Smooth muscle cell (in vitro differentiated cells): ENCODE results near the gene SIRPA. TPM values are rescaled to one million over a fixed set of nuclear protein-coding genes. Genes with fewer than 3 reads are reported as not detected.

Experiments used
- DNase-seq: peaks from one replicate; lab custom pipeline; 2025; ENCODE audit not compliant: unreplicated experiment; lab: John Stamatoyannopoulos, UW
- H2AFZ ChIP-seq: fragments of 200-600 bp; sonication (generic); 2 replicates; pipeline ENCODE4 v1.6.0; 2016; ENCODE audit warnings: antibody characterized with exemption, low read depth, mild to moderate bottlenecking
- H3F3A ChIP-seq: fragments of 200-600 bp; sonication (generic); 2 replicates; pipeline ENCODE4 v1.6.0; 2017; ENCODE audit warnings: antibody characterized with exemption, low read depth
- H3K27ac ChIP-seq: fragments of 200-600 bp; sonication (generic); 2 replicates; pipeline ENCODE4 v1.5.1; 2016; ENCODE audit warnings: low read depth, mild to moderate bottlenecking
- H3K27me3 ChIP-seq: fragments of 200-600 bp; sonication (generic); 2 replicates; pipeline ENCODE4 v1.6.1; 2016; ENCODE audit warnings: low read depth, mild to moderate bottlenecking
- H3K36me3 ChIP-seq: fragments of 200-600 bp; sonication (generic); 2 replicates; pipeline ENCODE4 v1.5.1; 2016; ENCODE audit warnings: low read depth
- H3K4me1 ChIP-seq: fragments of 200-600 bp; sonication (generic); 2 replicates; pipeline ENCODE4 v1.5.1; 2016; ENCODE audit warnings: low read depth
- H3K4me2 ChIP-seq: fragments of 200-600 bp; sonication (generic); 2 replicates; pipeline ENCODE4 v1.6.0; 2016; ENCODE audit warnings: mild to moderate bottlenecking
- H3K4me3 ChIP-seq: fragments of 200-600 bp; sonication (generic); 2 replicates; pipeline ENCODE4 v1.5.1; 2016; ENCODE audit warnings: mild to moderate bottlenecking
- H3K79me2 ChIP-seq: fragments of 200-600 bp; sonication (generic); 2 replicates; pipeline ENCODE4 v1.6.0; 2016; ENCODE audit warnings: low read depth, mild to moderate bottlenecking
- H3K9ac ChIP-seq: fragments of 200-600 bp; sonication (generic); 2 replicates; pipeline ENCODE4 v1.6.0; 2016; ENCODE audit warnings: low read depth
- H3K9me3 ChIP-seq: fragments of 200-600 bp; sonication (generic); replicated peaks from 2 replicates; pipeline ENCODE4 v1.5.1; 2016; ENCODE audit warnings: low read depth
- H4K20me1 ChIP-seq: fragments of 200-600 bp; sonication (generic); 2 replicates; pipeline ENCODE4 v1.6.0; 2016; ENCODE audit warnings: low read depth
- WGBS: methylation state at CpG from one replicate; pipeline ENCODE4 v1.1.7; 2016; ENCODE audit warnings: low lambda C conversion rate; 5-methylcytosine and 5-hydroxymethylcytosine counted together
- polyA plus RNA-seq: library from polyadenylated mRNA; unstranded; fragments of >200 nt; fragmentation: Nextera tagmentation; extraction: Ambion mirVana; gene quantifications from 2 replicates; pipeline ENCODE4 v1.2.1, GENCODE V29; 2016
- total RNA-seq: library from RNA; depleted of rRNA; stranded (reverse); fragments of >200 nt; gene quantifications from 2 replicates; pipeline ENCODE4 v1.2.3, GENCODE V29; 2014
- TF ChIP-seq, protein P1 (sequence below): fragments of 200-600 bp; sonication (generic); IDR thresholded peaks from 2 replicates; pipeline ENCODE4 v1.5.1; 2017; ENCODE audit warnings: borderline replicate concordance, mild to moderate bottlenecking, antibody characterized with exemption; ENCODE audit not compliant: insufficient read depth, poor library complexity, severe bottlenecking

SIRPA gene
- total and polyA plus RNA-seq, 2 experiments from 2014 or later = 8.3 to 14.5 TPM

DNA sequence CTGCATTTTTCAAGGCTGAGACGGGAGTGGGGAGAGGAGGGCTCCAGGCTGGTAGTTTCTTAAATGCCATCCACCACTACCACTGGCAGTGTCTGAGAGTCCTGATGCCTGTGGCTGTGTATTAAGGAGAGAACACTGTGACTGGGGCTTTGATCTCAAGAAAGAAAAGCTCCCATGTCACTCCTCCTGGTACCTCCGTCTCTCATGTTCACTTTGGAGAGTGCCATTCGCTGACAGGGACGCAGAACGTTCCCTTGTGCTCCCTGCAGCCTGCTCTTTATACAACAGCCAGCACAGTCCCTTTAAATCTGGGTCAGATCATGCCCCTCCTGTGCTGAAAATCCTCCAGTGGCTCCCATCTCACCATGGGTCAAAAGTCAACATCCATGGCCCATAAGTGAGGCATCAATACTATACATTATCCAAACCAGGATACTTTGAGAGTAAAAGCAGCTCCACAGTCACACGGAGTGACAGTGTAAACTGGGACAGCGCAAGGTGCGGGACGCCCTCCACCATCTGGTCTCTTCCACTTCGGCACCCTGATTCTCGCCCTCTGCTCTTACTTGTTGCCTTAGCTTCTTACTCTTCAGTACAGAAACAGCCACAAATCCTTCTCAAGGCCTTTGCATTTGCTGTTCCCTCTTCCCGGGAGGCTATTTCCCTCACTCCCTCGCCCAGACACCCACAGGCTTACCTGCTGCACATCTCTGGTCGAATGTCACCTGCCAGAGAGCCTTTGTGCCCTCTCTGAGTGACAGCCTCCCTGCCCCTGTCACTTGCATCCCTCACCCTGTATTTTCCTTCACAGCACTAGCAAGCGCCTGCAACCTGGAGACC, 78.6 kb downstream of the SIRPA start:
- no peak for DNase-seq
- H3K27ac ChIP-seq = no peak overlapping the region
- WGBS = 83% methylated on average over 15 of the region's 15 CpGs
- no peaks in the 10 kb centered on the region for H3K9me3 ChIP-seq
- no peak overlapping the region for H3K9ac ChIP-seq
- H3F3A ChIP-seq = no peaks in the 10 kb centered on the region
- H3K4me2 ChIP-seq = no peak overlapping the region
- peaks cover 39% of the 10 kb centered on the region for H3K27me3 ChIP-seq
- TF ChIP-seq, protein P1, sequence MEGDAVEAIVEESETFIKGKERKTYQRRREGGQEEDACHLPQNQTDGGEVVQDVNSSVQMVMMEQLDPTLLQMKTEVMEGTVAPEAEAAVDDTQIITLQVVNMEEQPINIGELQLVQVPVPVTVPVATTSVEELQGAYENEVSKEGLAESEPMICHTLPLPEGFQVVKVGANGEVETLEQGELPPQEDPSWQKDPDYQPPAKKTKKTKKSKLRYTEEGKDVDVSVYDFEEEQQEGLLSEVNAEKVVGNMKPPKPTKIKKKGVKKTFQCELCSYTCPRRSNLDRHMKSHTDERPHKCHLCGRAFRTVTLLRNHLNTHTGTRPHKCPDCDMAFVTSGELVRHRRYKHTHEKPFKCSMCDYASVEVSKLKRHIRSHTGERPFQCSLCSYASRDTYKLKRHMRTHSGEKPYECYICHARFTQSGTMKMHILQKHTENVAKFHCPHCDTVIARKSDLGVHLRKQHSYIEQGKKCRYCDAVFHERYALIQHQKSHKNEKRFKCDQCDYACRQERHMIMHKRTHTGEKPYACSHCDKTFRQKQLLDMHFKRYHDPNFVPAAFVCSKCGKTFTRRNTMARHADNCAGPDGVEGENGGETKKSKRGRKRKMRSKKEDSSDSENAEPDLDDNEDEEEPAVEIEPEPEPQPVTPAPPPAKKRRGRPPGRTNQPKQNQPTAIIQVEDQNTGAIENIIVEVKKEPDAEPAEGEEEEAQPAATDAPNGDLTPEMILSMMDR = no peak
- no peaks in the 10 kb centered on the region for H4K20me1 ChIP-seq
- H3K4me3 ChIP-seq = no peak overlapping the region
- no peak overlapping the region for H2AFZ ChIP-seq
- H3K4me1 ChIP-seq = peaks cover 27% of the 10 kb centered on the region
- no peaks in the 10 kb centered on the region for H3K36me3 ChIP-seq
- no peaks in the 10 kb centered on the region for H3K79me2 ChIP-seq

DNA sequence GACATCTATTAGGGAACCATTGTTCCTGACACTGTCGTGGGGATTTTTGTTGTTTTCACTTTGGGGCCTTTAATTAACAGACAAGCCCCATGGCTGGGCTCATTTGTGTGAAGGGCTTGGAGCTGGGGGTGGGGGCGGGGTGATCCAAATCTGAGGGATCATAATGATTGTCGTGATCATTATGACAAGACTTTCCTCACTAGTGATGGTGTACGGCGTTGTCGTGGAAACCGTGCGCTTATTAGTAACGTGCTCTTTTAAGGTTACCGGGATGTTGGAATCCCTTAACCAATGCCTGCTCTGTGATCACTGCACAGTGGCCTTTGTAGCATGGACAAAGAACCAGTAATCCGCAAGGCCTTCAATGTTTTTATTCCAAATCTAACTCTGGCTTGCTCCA, 80.1 kb downstream of the SIRPA start:
- H3K4me1 ChIP-seq = peaks cover 17% of the 10 kb centered on the region
- no peaks in the 10 kb centered on the region for H3F3A ChIP-seq
- H3K4me2 ChIP-seq = no peak overlapping the region
- no peak for DNase-seq
- no peak overlapping the region for H3K9ac ChIP-seq
- no peaks in the 10 kb centered on the region for H4K20me1 ChIP-seq
- 91% methylated on average over 11 of the region's 11 CpGs for WGBS
- H3K27ac ChIP-seq = no peak overlapping the region
- H3K36me3 ChIP-seq = no peaks in the 10 kb centered on the region
- no peaks in the 10 kb centered on the region for H3K79me2 ChIP-seq
- peaks cover 43% of the 10 kb centered on the region for H3K27me3 ChIP-seq
- no peak overlapping the region for H3K4me3 ChIP-seq
- H3K9me3 ChIP-seq = no peaks in the 10 kb centered on the region
- H2AFZ ChIP-seq = no peak overlapping the region
- TF ChIP-seq, protein P1 = no peak

DNA sequence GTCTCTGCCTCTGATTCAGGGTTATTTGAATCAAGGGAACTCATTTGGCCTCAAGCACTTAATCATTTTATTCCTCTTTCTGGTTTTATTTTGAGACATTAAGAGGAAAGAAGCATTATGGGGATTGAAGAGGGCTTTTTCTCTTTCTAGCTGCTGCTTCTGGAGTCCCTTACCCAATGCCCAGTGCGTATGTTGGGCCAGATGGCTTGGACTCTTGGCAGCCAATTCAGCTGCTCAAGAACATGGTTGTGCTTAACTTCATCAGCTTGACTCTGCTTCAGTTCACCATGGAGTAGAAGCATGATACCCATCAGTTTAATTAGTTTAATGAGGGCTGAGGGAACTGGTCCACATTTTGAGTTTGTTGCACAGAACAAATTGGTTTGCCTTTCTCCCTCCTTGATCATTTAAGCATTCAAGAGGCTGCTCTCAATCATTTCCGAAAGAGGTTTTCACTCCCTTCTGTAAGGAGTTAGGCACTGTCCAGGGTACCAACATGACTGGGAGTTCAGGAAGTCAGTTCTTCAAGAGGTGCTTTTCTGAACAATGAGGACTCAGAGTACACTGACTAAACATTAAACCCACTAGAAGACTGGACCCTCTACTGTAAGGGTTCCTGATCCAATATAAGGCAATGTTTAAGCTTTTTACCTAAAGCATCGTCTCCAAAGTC, 84.0 kb downstream of the SIRPA start:
- Histone ChIP-seq H3K9me3 (no peaks in the 10 kb centered on the region), H3K27ac (no peak overlapping the region), H3K79me2 (no peaks in the 10 kb centered on the region), H3K36me3 (no peaks in the 10 kb centered on the region), H3K9ac (no peak overlapping the region), H3F3A (no peaks in the 10 kb centered on the region), H3K4me1 (peaks cover 5% of the 10 kb centered on the region), H3K27me3 (peaks cover 36% of the 10 kb centered on the region), H2AFZ (no peak overlapping the region), H4K20me1 (no peaks in the 10 kb centered on the region), H3K4me2 (no peak overlapping the region), H3K4me3 (no peak overlapping the region)
- TF ChIP-seq, protein P1 = no peak
- no peak for DNase-seq
- WGBS = 86% methylated on average over 3 of the region's 3 CpGs
